Nephron progenitor cell (in vitro differentiated cells): ENCODE measurements around the gene ERVW-1.
"Not testable (repeated sequence)": the region's sequence is repeated elsewhere in the genome, so short reads cannot be mapped to it uniquely, and the experiment has no call there.

Experiments
- DNase-seq: peaks from one replicate; pipeline ENCODE4 v3.0.0; 2021
- H3K27ac Mint-ChIP-seq: 2 replicates; pipeline ENCODE4 v1.8.0; 2021; ENCODE audit warnings: mild to moderate bottlenecking, moderate library complexity, mixed read lengths
- H3K27me3 Mint-ChIP-seq: 2 replicates; pipeline ENCODE4 v1.8.0; 2021; ENCODE audit warnings: mild to moderate bottlenecking, low read depth, mixed read lengths; ENCODE audit not compliant: poor library complexity
- H3K36me3 Mint-ChIP-seq: 2 replicates; pipeline ENCODE4 v1.8.0; 2021; ENCODE audit warnings: low read depth, mixed read lengths
- H3K4me1 Mint-ChIP-seq: 2 replicates; pipeline ENCODE4 v1.8.0; 2021; ENCODE audit warnings: mixed read lengths
- H3K4me3 Mint-ChIP-seq: 2 replicates; pipeline ENCODE4 v1.8.0; 2021; ENCODE audit warnings: mild to moderate bottlenecking, moderate library complexity, mixed read lengths
- H3K9me3 Mint-ChIP-seq: 2 replicates; pipeline ENCODE4 v1.8.0; 2021; ENCODE audit warnings: mild to moderate bottlenecking, moderate library complexity, mixed read lengths
- CTCF ChIP-seq: fragments of 200-600 bp; sonication (generic); IDR thresholded peaks from 2 replicates; pipeline ENCODE4 v1.5.0; 2021; ENCODE audit warnings: antibody characterized with exemption

Gene ERVW-1

GRCh38 chr7:92487804-92488203 is 10.1 kb upstream of the ERVW-1 start:
- no peaks in the 10 kb centered on the region for H3K9me3 Mint-ChIP-seq
- H3K27me3 Mint-ChIP-seq = no peaks in the 10 kb centered on the region
- no peak overlapping the region for H3K27ac Mint-ChIP-seq
- H3K4me3 Mint-ChIP-seq = no peak overlapping the region
- H3K4me1 Mint-ChIP-seq = no peaks in the 10 kb centered on the region
- no peak for TF ChIP-seq CTCF
- no peak for DNase-seq
- H3K36me3 Mint-ChIP-seq = peaks cover 35% of the 10 kb centered on the region

DNA sequence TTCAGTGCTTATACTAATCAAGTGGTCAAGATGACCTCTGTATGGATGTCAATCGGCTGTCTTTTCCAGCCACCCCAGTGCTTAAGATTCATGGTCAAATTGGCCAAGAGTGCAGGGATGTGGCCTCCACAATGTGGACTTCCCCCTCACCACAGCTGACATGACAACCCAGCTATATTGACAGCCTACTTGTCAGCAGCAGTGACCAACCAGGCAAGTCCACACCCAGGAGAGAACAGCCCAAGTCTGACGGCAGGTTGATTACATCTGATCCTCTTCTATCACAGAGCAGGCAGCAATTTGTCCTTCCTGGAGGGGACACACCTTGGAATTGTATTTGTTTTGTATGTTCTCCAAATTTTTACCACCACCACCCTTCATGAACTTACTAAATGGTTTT is 8.2 kb upstream of the ERVW-1 start:
- H3K27me3 Mint-ChIP-seq = no peaks in the 10 kb centered on the region
- H3K36me3 Mint-ChIP-seq = peaks cover 32% of the 10 kb centered on the region
- no peak overlapping the region for H3K4me3 Mint-ChIP-seq
- TF ChIP-seq CTCF = no peak
- DNase-seq = no peak
- no peak overlapping the region for H3K27ac Mint-ChIP-seq
- no peaks in the 10 kb centered on the region for H3K9me3 Mint-ChIP-seq
- no peaks in the 10 kb centered on the region for H3K4me1 Mint-ChIP-seq

DNA sequence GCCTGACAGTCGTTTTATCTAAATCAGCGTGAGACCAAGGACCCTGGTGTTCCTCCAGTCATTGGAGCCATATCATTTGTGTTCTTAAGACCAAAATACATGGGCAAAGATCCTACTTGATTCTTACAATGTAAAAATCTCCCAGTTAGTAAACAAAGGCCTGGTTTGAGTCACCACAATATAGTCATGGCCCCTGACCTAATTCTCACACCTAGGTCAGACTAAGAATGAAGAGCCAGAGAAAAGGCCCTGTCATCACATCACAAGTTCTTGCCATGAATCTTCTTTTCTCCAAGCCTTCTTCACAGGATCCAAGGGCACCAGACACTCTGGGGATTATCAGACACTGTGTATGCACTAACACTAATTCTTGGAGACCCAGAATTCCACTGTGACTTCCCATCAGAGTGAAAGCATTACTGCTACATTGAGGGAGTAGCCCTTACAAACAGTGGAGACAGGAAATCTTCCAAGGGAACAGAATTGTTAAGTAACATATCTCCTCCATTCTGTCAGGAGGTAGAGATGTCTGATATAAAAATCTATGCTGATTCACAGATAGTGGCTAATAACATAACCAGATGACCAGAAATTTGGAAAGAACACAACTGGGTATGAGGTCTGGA is 7.6 kb upstream of the ERVW-1 start:
- Mint-ChIP-seq H3K27me3 (no peaks in the 10 kb centered on the region), H3K9me3 (no peaks in the 10 kb centered on the region), H3K27ac (no peak overlapping the region), H3K4me1 (no peaks in the 10 kb centered on the region), H3K36me3 (peaks cover 32% of the 10 kb centered on the region), H3K4me3 (no peak overlapping the region)
- no peak for DNase-seq
- TF ChIP-seq CTCF = no peak

GRCh38 chr7:92484226-92484625 is 6.5 kb upstream of the ERVW-1 start:
- H3K4me1 Mint-ChIP-seq, DNase-seq, H3K27me3 Mint-ChIP-seq, H3K4me3 Mint-ChIP-seq, H3K27ac Mint-ChIP-seq, H3K9me3 Mint-ChIP-seq: not testable (repeated sequence)
- H3K36me3 Mint-ChIP-seq = peaks cover 25% of the 10 kb centered on the region

DNA sequence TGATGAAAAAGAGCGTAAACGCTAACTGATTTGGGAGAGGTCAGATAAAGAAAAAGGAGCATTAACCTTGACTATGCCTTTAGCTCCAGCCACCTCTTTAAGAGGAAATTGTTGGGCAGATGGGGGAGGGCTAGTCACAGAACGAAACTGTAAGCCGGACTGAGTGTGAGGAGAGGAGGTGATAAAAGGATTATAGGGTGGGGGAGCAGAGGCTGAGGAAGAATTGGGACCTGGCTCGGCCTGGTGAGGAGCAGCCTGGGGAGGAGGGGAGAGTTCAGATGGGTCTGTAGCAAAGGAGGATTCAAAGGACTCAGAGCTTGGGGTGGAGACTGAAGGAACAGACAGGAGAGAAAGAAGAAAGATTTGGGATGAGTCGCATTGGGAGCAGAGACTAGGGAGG is 5.9 kb upstream of the ERVW-1 start:
- not testable (repeated sequence) for DNase-seq, H3K9me3 Mint-ChIP-seq, H3K27me3 Mint-ChIP-seq, H3K27ac Mint-ChIP-seq, H3K4me3 Mint-ChIP-seq, H3K4me1 Mint-ChIP-seq
- H3K36me3 Mint-ChIP-seq = peaks cover 22% of the 10 kb centered on the region

DNA sequence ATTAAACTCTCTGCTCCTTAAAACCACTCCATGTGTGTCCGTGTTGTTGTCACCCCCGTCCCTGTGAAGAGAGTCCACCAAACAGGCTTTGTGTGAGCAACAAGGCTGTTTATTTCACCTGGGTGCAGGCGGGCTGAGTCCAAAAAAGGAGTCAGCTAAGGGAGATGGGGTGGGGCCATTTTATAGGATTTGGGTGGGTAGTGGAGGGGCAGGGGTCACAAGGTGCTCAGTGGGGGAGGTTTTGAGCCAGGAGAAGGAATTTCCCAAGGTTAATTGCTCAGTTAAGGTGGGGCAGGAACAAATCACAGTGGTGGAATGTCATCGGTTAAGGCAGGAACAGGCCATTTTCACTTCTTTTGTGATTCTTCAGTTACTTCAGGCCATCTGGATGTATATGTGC is 1.4 kb upstream of the ERVW-1 start:
- H3K4me1 Mint-ChIP-seq, H3K27me3 Mint-ChIP-seq, H3K36me3 Mint-ChIP-seq, H3K27ac Mint-ChIP-seq, H3K4me3 Mint-ChIP-seq, DNase-seq, H3K9me3 Mint-ChIP-seq: not testable (repeated sequence)

DNA sequence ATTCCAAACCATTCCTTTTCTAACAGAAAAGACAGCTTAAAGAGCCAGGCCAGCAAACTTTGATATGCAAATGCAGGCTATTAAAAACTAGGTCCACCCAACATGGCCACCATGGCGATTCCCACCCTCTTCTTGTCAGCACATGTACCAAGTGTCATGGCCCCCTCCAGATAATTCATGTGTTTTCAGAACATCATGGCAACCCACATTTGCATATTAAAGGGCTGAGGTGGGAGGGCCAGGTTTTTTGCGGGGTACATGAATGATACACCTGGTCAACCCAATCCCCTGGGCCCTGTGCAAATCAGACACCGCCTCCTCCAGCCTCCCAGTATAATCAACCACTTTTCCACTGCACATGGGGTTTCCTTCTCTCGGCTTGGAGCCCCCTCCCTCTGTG is 965 bp upstream of the ERVW-1 start:
- H3K36me3 Mint-ChIP-seq = no peaks in the 10 kb centered on the region
- no peaks in the 10 kb centered on the region for H3K27me3 Mint-ChIP-seq
- TF ChIP-seq CTCF = no peak
- H3K27ac Mint-ChIP-seq = no peak overlapping the region
- no peak overlapping the region for H3K4me3 Mint-ChIP-seq
- no peaks in the 10 kb centered on the region for H3K4me1 Mint-ChIP-seq
- DNase-seq = no peak
- H3K9me3 Mint-ChIP-seq = no peaks in the 10 kb centered on the region
